HG03457 (cell line): ENCODE measurements around the gene DEPDC5.

ENCODE experiments used
- ATAC-seq: cut with Tn5 transposase; IDR thresholded peaks from one replicate; pipeline ENCODE4 v1.9.1; 2021; ENCODE audit warnings: moderate number of reproducible peaks; ENCODE audit not compliant: unreplicated experiment

The DEPDC5 gene

GRCh38 chr22:31846161-31847115 lies 92.6 kb downstream of the DEPDC5 start:
- no peak for ATAC-seq

DNA sequence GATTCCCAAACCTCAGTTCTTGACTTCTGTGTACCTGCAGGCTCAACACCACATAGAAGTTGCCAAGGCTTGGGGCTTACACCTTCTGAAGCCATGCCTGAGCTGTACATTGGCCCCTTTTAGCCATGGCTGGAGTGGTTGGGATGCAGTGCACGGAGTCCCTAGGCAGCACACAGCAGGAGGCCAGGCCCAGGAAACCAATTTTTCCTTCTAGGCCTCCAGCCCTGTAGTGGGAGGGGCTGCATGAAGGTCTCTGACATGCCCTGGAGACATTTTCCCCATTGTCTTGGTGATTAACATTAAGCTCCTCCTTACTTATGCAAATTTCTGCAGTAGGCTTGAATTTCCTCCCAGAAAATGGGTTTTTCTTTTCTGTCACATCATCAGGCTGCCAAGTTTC lies 94.6 kb downstream of the DEPDC5 start:
- no peak for ATAC-seq

GRCh38 chr22:31850135-31850534 lies 96.3 kb downstream of the DEPDC5 start:
- ATAC-seq = no peak

DNA sequence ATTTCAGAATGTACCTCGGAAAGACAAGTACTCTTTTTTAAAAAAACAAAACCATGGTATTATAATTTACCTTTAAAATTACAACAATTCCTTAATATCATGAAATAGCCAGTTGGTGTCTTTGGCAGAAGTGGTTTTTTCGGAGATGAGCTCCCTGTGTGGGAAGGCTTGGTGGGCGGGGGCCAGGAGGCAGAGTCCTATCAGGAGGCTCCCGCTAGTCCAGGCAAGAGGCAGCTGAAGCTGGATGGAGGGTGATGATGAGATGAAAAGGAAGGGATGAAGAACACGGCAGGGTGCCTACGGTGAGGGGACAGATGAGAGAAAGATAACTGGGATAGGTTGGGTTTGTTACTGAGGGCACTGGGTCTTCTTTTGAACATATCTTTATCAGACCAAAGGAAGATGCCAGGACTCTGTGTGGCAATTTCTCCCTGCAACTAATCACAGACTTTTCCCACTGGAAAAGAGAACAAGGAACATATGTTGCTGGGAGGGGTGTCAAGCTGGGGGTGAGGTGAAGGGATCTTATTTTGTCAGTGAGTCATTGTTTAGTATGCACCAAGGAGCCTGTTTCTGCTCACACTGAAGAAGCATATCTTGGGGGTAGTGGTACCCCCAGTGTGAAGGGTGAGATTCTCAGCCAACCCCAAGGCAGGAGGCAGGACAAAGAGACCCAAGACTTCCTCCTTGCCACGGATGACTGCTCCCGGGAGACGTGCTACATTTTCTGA lies 99.0 kb downstream of the DEPDC5 start:
- ATAC-seq = no peak

DNA sequence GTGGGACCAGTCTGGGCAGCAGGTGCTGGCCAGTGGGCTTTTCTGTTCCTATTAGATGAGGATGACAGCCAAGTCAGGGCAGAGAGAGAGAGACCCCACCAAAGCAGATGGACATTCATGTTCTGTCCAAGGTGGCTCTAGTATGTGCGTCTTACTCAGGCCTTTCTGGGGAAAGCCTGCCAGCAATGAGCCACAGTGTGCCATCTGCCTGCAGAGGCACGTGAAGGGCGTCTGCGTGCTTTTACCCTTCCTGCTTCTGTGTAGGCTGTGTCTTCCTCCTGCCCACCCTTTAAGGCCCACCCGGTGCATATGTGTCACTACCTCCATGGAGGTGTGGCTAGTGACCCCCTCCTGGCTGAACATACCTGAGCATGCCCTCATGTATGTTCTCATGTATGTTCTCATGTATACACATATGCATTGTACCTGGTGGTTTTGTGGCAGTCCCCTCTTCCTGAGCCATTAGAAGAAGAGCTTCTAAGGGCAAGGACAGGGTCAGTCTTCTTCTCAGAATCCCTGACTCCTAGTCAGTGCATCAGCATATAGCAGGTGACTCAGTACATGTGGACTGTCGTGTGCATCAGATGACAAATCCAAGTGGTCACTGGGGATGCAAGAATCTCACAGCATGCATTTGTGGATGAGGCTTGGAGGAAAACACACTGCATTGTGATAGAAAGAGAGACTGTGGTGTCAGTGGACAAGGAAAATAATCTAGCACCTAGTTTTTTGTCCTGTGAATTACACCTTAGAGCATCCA lies 100.1 kb downstream of the DEPDC5 start:
- no peak for ATAC-seq

DNA sequence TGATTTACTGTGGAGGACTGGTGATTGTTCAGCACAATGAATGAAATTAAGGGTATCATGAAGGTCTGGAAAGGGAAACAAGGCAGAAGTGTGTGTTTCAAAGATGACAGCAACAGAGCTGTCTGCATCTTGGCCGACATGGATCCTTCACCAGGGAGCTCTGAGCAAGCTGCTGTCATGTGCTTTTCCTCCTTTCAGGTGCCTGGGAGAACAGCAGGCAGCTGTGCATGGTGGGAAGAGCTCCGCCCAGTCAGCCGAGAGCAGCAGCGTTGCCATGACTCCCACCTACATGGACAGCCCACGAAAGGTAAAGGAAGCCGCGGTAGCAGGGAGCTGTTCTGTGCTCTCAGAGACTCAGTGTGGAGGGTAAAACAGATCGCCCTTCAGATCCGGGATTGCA lies 103.4 kb downstream of the DEPDC5 start:
- ATAC-seq = no peak

DNA sequence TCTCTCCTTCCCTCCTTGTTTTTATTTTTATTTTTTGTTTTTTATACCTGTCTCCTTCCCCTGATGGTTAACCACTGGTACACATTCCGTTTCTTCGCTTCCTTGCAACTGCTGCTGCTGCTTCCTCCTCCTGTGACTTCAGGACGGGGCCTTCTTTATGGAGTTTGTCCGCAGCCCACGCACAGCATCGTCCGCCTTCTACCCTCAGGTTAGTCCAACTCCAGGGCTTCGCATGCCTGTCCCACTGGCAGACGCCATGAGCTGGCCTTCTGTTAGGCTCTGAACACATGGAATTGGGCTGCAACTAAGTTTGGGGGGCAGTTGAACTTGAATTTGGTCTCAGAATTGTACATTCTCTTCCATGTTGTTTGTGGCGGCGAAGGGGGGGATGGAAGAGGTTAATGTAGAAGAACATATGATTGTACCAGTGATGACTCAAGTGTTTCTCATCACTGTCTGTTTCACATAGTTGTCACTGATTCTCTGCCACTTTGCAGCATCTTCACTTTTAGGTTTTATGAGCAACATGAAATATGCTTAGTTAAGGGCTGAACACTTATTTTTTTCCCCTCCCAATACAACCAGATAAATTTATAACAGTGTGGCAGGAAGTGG lies 107.5 kb downstream of the DEPDC5 start:
- ATAC-seq = no peak

DNA sequence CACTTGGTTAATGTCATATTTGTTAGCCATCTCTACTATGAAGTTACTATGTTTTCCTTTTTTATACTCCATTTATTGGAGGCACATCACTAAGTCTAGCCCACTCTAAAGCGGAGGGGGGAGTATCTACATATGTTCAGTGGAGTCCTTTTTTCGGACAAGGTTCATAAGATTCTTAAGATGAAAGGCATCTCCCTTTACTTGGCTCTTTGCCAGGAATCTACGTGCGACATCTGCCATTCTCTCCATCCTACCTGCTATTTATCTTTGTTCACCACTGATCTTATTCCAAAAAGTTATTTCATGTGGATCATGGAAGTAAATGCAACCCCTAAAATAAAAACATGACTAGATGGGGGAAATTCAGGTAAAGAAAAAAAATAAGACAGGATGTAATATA lies 113.1 kb downstream of the DEPDC5 start:
- ATAC-seq = no peak

- no peak for ATAC-seq
Observed at GRCh38 chr22:31867386-31868153, 113.8 kb downstream of the DEPDC5 start.

DNA sequence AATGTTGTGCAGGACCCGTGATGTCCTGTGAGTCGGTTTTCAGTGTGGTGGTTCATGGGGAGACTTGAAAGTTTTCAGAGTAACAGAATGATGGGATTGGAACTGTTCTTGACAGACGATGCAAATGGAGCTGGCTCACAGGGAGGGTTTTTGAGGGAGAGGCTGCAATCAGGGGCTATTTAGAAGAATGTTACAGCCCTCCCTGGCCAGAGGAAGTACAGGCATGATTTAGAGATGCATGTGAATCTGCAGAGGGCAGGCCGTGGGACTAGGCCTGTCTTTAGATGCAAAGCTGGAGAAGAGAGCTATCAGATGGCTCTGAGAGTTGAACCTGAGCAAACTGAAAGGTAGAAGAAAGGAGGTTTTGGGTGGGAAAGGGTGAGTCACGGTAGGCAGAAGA lies 115.9 kb downstream of the DEPDC5 start:
- no peak for ATAC-seq

GRCh38 chr22:31870890-31871289 lies 117.1 kb downstream of the DEPDC5 start:
- ATAC-seq = no peak

GRCh38 chr22:31871480-31871879 lies 117.7 kb downstream of the DEPDC5 start:
- no peak for ATAC-seq

- ATAC-seq = no peak
Observed at GRCh38 chr22:31872209-31872608, 118.4 kb downstream of the DEPDC5 start.

DNA sequence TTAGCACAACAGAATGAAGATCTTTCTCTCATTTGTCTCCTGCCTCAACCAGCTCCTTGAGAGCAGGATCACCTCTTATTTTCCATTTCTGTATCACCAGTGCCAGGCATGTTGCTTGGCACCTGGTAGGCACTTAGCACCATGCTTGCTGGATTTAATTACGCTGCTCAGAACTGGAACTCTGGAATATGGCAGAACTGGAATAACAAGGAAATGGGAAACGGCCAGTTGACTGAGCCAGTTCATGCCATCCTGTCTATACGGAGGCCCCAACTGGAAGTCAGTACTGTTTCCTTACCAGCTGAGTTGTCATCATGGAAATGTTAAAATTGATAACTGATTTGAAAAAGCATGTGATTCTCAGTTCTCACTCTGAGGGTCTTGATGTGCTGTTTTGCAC lies 121.0 kb downstream of the DEPDC5 start:
- no peak for ATAC-seq

GRCh38 chr22:31876156-31876920 lies 122.5 kb downstream of the DEPDC5 start:
- ATAC-seq = no peak

DNA sequence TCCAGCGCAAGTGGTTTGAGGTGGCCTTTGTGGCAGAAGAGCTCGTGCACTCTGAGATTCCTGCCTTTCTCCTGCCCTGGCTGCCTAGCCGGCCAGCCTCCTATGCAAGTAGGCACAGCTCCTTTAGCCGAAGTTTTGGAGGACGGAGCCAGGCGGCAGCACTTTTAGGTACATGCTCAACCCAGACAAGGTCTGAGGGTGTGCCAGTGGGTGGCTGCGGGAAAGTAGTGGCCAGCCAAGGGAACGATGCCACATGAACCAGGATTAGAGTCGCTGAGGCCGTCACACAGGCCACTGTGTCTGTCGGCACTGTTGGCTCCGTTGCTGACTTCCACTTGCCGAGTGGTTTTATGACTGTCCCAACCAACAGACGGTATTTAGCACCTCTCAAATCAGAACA lies 125.8 kb downstream of the DEPDC5 start:
- ATAC-seq = no peak

DNA sequence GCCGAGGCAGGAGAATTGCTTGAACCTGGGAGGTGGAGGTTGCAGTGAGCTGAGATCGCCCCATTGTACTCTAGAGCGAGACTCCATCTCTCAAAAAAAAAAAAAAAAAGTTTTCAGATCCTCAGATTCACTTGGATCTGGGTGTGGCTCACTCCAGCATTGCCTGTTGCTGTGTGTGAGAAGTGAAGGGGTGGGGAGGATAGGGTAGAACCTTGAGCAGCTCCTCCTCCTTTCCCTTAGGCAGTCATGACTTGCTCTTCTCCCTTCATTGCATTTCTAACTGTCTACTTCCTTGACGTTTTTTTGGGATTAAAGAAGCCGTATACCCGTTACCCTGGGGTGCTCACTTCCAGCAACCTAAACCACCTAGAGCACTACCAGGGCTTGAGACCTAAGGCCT lies 127.4 kb downstream of the DEPDC5 start:
- ATAC-seq = no peak

GRCh38 chr22:31881865-31882264 lies 128.0 kb downstream of the DEPDC5 start:
- no peak for ATAC-seq

DNA sequence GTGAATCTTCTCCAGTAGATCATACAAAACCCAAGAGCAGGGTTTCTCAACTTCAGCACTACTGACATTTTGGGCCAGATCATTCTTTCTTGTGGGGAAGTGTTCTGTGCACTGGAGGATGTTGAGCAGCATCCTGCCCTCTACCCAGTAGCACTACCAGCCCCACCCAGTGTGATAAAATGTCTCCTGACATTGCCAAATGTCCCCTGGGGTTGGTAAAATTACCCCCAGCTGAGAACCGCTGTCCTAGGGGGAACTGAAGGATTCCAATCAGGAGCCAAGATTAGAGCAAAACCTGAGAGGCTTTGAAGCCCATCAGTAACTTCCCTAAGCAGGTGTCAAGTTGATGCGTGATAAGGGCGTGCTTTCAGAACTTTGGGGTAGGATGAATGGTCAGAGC lies 129.2 kb downstream of the DEPDC5 start:
- ATAC-seq = no peak
